EH (cell line): ENCODE data around the gene RTF1.

Experiments
- DNase-seq: peaks from one replicate; pipeline ENCODE4 v3.0.0-alpha.2; 2015; ENCODE audit warnings: low read depth

The RTF1 gene

GRCh38 chr15:41506796-41507341 lies 90.0 kb downstream of the RTF1 start:
- no peak for DNase-seq

GRCh38 chr15:41507820-41508290 lies 91.0 kb downstream of the RTF1 start:
- no peak for DNase-seq

- no peak for DNase-seq
Observed at GRCh38 chr15:41510728-41511127, 93.8 kb downstream of the RTF1 start.

GRCh38 chr15:41511331-41511898 lies 94.5 kb downstream of the RTF1 start:
- no peak for DNase-seq

- no peak for DNase-seq
Observed at GRCh38 chr15:41511899-41512369, 95.0 kb downstream of the RTF1 start.

- DNase-seq, result no peak
Observed at GRCh38 chr15:41512512-41512939, 95.6 kb downstream of the RTF1 start.

GRCh38 chr15:41512940-41513505 lies 96.1 kb downstream of the RTF1 start:
- DNase-seq, result peak; percentile 31

GRCh38 chr15:41513506-41514227 lies 96.8 kb downstream of the RTF1 start, which contains the start of gene LTK:
Gene LTK (minus strand): TSS chr15:41513827. CDS start chr15:41513709, 118 bp downstream.
- DNase-seq, result no peak

GRCh38 chr15:41517895-41518449 lies 101.1 kb downstream of the RTF1 start:
- no peak for DNase-seq

- DNase-seq, result no peak
Observed at GRCh38 chr15:41520636-41521035, 103.7 kb downstream of the RTF1 start.

- no peak for DNase-seq
Observed at GRCh38 chr15:41521614-41522013, 104.7 kb downstream of the RTF1 start.

- DNase-seq, result no peak
Observed at GRCh38 chr15:41523097-41523496, 106.2 kb downstream of the RTF1 start.

GRCh38 chr15:41530363-41530956 lies 113.6 kb downstream of the RTF1 start:
- DNase-seq, result no peak
